ENCODE measurements around the gene OR52J3.

Gene OR52J3

DNA sequence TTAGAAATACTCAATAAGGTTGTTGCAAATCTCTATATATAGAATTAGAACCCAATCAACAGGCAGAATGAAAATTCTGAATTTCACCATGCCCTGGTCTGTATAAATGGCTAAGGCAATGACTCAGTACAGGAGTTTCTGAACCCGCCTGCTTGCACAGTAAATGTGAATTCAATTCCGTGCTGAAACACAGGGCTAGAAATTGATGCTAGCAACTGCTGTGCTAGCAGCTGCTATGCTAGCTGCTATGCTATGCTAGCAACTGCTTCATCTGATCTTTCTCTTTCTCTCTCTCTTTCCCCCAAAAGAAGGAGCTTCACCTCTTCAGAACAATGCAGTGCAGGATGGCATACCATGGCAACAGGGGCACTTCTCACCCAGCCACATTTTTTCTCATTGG is 9.7 kb upstream of the OR52J3 start:
- H2AK5ac ChIP-seq (ENCODE audit: low read length), result no peak overlapping the region
- H3K36me3 ChIP-seq (ENCODE audit: control insufficient read depth, insufficient read depth, low read length), result no peaks in the 10 kb centered on the region
- H3K4me1 ChIP-seq (ENCODE audit: control insufficient read depth, low read depth, low read length), result no peaks in the 10 kb centered on the region
- H3K79me1 ChIP-seq (ENCODE audit: low read length), result no peaks in the 10 kb centered on the region
- H4K8ac ChIP-seq (ENCODE audit: low read depth, low read length), result no peak overlapping the region
- H2BK5ac ChIP-seq (ENCODE audit: low read length), result no peak overlapping the region
- no peak for DNase-seq
- no peak overlapping the region for H3K23ac ChIP-seq (ENCODE audit: low read length)
- H3K4me2 ChIP-seq (ENCODE audit: low read length), result no peak overlapping the region
- H3K27ac ChIP-seq (ENCODE audit: low read depth, low read length), result no peak overlapping the region
- no CpG with 5 or more reads among the region's 2 CpGs for WGBS (ENCODE audit: extremely low coverage, insufficient coverage, low lambda C conversion rate)
- H3K9ac ChIP-seq (ENCODE audit: low read length), result no peak overlapping the region
- H3K79me2 ChIP-seq (ENCODE audit: control insufficient read depth, insufficient read depth, low read length), result no peaks in the 10 kb centered on the region
- no peak overlapping the region for H2BK15ac ChIP-seq (replicated peaks; ENCODE audit: low read depth)
- H4K5ac ChIP-seq (ENCODE audit: low read length), result no peak overlapping the region
- H2BK120ac ChIP-seq (ENCODE audit: low read depth, low read length), result no peak overlapping the region
- no peak overlapping the region for H3K18ac ChIP-seq (ENCODE audit: low read length)
- H3K4me3 ChIP-seq (ENCODE audit: low read length), result no peak overlapping the region
- H3K4ac ChIP-seq (ENCODE audit: low read depth, low read length), result no peak overlapping the region
- H3K56ac ChIP-seq (ENCODE audit: low read length), result no peak overlapping the region
- H3K27me3 ChIP-seq (ENCODE audit: insufficient read depth, low read length, poor library complexity), result no peaks in the 10 kb centered on the region

DNA sequence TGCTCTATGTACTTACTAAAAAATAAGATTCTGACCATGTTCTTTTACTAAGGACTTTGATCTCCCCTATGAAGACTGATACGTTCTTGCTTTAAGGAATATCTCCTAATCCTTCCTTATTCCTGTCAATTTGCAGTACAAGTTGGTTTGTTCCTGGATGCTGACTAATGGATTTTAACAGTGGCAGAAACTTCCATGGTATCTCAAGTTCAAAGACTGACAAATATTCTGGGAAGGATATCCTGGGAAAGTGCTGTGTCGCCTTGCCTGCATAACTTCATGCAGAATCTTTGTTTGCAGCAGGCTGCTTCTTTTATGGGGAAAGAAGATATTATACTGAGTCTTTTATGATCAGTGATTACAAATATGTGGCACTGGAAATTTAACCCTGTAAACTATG is 8.4 kb upstream of the OR52J3 start:
- no peak overlapping the region for H2BK5ac ChIP-seq (ENCODE audit: low read length)
- H3K36me3 ChIP-seq (ENCODE audit: control insufficient read depth, insufficient read depth, low read length), result no peaks in the 10 kb centered on the region
- H3K18ac ChIP-seq (ENCODE audit: low read length), result no peak overlapping the region
- no peaks in the 10 kb centered on the region for H3K79me2 ChIP-seq (ENCODE audit: control insufficient read depth, insufficient read depth, low read length)
- no peak overlapping the region for H2BK120ac ChIP-seq (ENCODE audit: low read depth, low read length)
- H2AK5ac ChIP-seq (ENCODE audit: low read length), result no peak overlapping the region
- no CpG with 5 or more reads among the region's 2 CpGs for WGBS (ENCODE audit: extremely low coverage, insufficient coverage, low lambda C conversion rate)
- peak; percentile 1 for DNase-seq
- no peak overlapping the region for H4K8ac ChIP-seq (ENCODE audit: low read depth, low read length)
- H4K5ac ChIP-seq (ENCODE audit: low read length), result no peak overlapping the region
- H3K27ac ChIP-seq (ENCODE audit: low read depth, low read length), result no peak overlapping the region
- H3K9ac ChIP-seq (ENCODE audit: low read length), result no peak overlapping the region
- no peak overlapping the region for H3K4me3 ChIP-seq (ENCODE audit: low read length)
- H3K27me3 ChIP-seq (ENCODE audit: insufficient read depth, low read length, poor library complexity), result no peaks in the 10 kb centered on the region
- no peaks in the 10 kb centered on the region for H3K4me1 ChIP-seq (ENCODE audit: control insufficient read depth, low read depth, low read length)
- H2BK15ac ChIP-seq (replicated peaks; ENCODE audit: low read depth), result no peak overlapping the region
- no peak overlapping the region for H3K56ac ChIP-seq (ENCODE audit: low read length)
- no peak overlapping the region for H3K23ac ChIP-seq (ENCODE audit: low read length)
- no peak overlapping the region for H3K4me2 ChIP-seq (ENCODE audit: low read length)
- H3K4ac ChIP-seq (ENCODE audit: low read depth, low read length), result no peak overlapping the region
- no peaks in the 10 kb centered on the region for H3K79me1 ChIP-seq (ENCODE audit: low read length)

DNA sequence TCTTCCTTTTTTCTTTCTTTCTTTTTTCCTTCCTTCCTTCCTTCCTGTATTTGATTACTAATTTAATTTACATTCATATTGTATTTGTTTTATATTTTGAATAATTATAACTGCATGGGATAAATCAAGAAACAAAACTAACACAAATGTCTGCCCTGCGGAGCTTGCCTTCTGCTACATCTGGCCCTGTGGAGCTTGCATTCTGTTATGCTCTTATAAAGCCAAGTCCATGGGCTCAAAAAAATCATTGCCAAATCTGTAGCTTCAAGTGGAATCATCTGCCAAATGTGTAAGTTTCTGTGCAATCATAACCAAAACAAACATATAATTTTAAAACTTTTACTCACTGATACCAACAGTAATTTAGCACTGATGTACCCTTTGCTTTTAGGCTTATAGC is 8.0 kb upstream of the OR52J3 start:
- Histone ChIP-seq H2AK5ac (ENCODE audit: low read length) (no peak overlapping the region), H2BK5ac (ENCODE audit: low read length) (no peak overlapping the region)
- WGBS (ENCODE audit: extremely low coverage, insufficient coverage, low lambda C conversion rate), result no CpG with 5 or more reads among the region's 1 CpG

DNA sequence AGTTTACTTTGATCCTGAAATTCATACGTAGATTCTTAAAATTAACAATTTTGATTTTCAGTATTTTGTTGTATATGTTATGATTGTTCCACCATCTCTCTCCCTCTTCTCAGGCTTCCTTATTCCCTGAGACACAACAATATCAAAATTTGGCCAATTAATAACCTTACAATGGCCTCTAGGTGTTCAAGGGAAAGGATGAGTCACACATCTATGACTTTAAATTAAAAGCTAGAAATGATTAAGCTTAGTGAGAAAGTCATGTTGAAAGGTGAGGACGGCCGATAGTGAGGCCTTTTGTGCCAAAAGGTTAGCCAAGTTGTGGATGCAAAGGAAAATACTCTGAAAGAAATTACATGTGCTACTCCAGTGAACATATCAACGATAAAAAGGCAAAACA is 5.5 kb upstream of the OR52J3 start:
- Histone ChIP-seq H3K56ac (ENCODE audit: low read length) (no peak overlapping the region), H3K79me1 (ENCODE audit: low read length) (no peaks in the 10 kb centered on the region), H3K36me3 (ENCODE audit: control insufficient read depth, insufficient read depth, low read length) (no peaks in the 10 kb centered on the region), H2AK5ac (ENCODE audit: low read length) (no peak overlapping the region), H3K9ac (ENCODE audit: low read length) (no peak overlapping the region), H4K5ac (ENCODE audit: low read length) (no peak overlapping the region), H3K27me3 (ENCODE audit: insufficient read depth, low read length, poor library complexity) (no peaks in the 10 kb centered on the region), H3K4me2 (ENCODE audit: low read length) (no peak overlapping the region), H3K18ac (ENCODE audit: low read length) (no peak overlapping the region), H3K23ac (ENCODE audit: low read length) (no peak overlapping the region), H3K79me2 (ENCODE audit: control insufficient read depth, insufficient read depth, low read length) (no peaks in the 10 kb centered on the region), H3K4ac (ENCODE audit: low read depth, low read length) (no peak overlapping the region), H2BK120ac (ENCODE audit: low read depth, low read length) (no peak overlapping the region), H3K4me3 (ENCODE audit: low read length) (no peak overlapping the region), H3K4me1 (ENCODE audit: control insufficient read depth, low read depth, low read length) (no peaks in the 10 kb centered on the region), H4K8ac (ENCODE audit: low read depth, low read length) (no peak overlapping the region), H2BK5ac (ENCODE audit: low read length) (no peak overlapping the region), H3K27ac (ENCODE audit: low read depth, low read length) (no peak overlapping the region), H2BK15ac (replicated peaks; ENCODE audit: low read depth) (no peak overlapping the region)
- DNase-seq, result no peak
- no CpG with 5 or more reads among the region's 4 CpGs for WGBS (ENCODE audit: extremely low coverage, insufficient coverage, low lambda C conversion rate)

More for the DNA sequence above, 8.0 kb upstream of the OR52J3 start:
- Histone ChIP-seq H2BK120ac (ENCODE audit: low read depth, low read length) (no peak overlapping the region), H3K79me1 (ENCODE audit: low read length) (no peaks in the 10 kb centered on the region), H3K4me3 (ENCODE audit: low read length) (no peak overlapping the region), H3K4ac (ENCODE audit: low read depth, low read length) (no peak overlapping the region), H4K5ac (ENCODE audit: low read length) (no peak overlapping the region), H3K27me3 (ENCODE audit: insufficient read depth, low read length, poor library complexity) (no peaks in the 10 kb centered on the region), H3K9ac (ENCODE audit: low read length) (no peak overlapping the region), H3K36me3 (ENCODE audit: control insufficient read depth, insufficient read depth, low read length) (no peaks in the 10 kb centered on the region), H2BK15ac (replicated peaks; ENCODE audit: low read depth) (no peak overlapping the region), H3K27ac (ENCODE audit: low read depth, low read length) (no peak overlapping the region), H4K8ac (ENCODE audit: low read depth, low read length) (no peak overlapping the region), H3K4me2 (ENCODE audit: low read length) (no peak overlapping the region), H3K4me1 (ENCODE audit: control insufficient read depth, low read depth, low read length) (no peaks in the 10 kb centered on the region), H3K18ac (ENCODE audit: low read length) (no peak overlapping the region), H3K56ac (ENCODE audit: low read length) (no peak overlapping the region), H3K79me2 (ENCODE audit: control insufficient read depth, insufficient read depth, low read length) (no peaks in the 10 kb centered on the region), H3K23ac (ENCODE audit: low read length) (no peak overlapping the region)
- no peak for DNase-seq

DNA sequence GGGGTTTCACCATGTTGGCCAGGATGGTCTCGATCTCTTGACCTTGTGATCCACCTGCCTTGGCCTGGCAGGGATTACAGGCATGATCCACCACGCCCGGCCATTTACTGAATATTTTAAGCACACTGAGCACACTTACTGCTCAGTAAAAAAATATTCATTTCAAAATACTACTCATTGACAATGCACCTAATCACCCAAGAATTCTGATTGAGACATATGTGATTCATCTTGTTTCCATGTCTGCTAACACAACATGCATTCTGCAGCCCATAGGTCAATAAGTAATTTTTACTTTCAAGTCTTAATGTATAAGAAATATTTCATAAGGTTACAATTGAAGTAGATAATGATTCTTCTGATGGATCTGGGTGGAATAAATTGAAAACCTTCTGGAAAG is 4.2 kb upstream of the OR52J3 start:
- no peak for DNase-seq
- Histone ChIP-seq H2BK120ac (ENCODE audit: low read depth, low read length) (no peak overlapping the region), H3K4me3 (ENCODE audit: low read length) (no peak overlapping the region), H3K79me2 (ENCODE audit: control insufficient read depth, insufficient read depth, low read length) (no peaks in the 10 kb centered on the region), H3K27me3 (ENCODE audit: insufficient read depth, low read length, poor library complexity) (no peaks in the 10 kb centered on the region), H3K4ac (ENCODE audit: low read depth, low read length) (no peak overlapping the region), H3K4me1 (ENCODE audit: control insufficient read depth, low read depth, low read length) (no peaks in the 10 kb centered on the region), H3K79me1 (ENCODE audit: low read length) (no peaks in the 10 kb centered on the region), H3K23ac (ENCODE audit: low read length) (no peak overlapping the region), H4K5ac (ENCODE audit: low read length) (no peak overlapping the region), H2AK5ac (ENCODE audit: low read length) (no peak overlapping the region), H2BK15ac (replicated peaks; ENCODE audit: low read depth) (no peak overlapping the region), H3K4me2 (ENCODE audit: low read length) (no peak overlapping the region), H3K27ac (ENCODE audit: low read depth, low read length) (no peak overlapping the region), H4K8ac (ENCODE audit: low read depth, low read length) (no peak overlapping the region), H2BK5ac (ENCODE audit: low read length) (no peak overlapping the region), H3K36me3 (ENCODE audit: control insufficient read depth, insufficient read depth, low read length) (no peaks in the 10 kb centered on the region), H3K9ac (ENCODE audit: low read length) (no peak overlapping the region), H3K18ac (ENCODE audit: low read length) (no peak overlapping the region), H3K56ac (ENCODE audit: low read length) (no peak overlapping the region)
- no CpG with 5 or more reads among the region's 3 CpGs for WGBS (ENCODE audit: extremely low coverage, insufficient coverage, low lambda C conversion rate)

DNA sequence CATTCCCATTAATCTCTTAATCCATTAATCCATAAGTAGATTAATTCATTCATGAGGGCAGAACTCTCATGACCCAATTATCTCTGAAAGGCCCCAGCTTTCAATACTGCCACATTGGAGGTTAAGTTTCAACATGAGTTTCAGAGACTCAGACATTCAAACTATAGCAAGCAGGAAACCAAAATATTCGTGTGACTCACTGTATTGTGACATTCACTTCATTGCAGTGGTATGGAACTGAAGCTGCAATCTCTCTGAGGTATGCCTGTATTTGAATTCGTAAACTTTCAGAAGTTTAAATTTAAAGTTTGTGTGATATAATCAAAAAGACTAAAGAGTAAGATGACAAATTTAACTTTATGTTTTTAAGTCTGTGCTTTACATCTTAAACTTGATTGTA is 2.9 kb upstream of the OR52J3 start:
- no peak overlapping the region for H4K8ac ChIP-seq (ENCODE audit: low read depth, low read length)
- H3K79me1 ChIP-seq (ENCODE audit: low read length), result no peaks in the 10 kb centered on the region
- no peak overlapping the region for H3K23ac ChIP-seq (ENCODE audit: low read length)

More for the DNA sequence above, 2.9 kb upstream of the OR52J3 start:
- no peak overlapping the region for H2BK120ac ChIP-seq (ENCODE audit: low read depth, low read length)
- H2AK5ac ChIP-seq (ENCODE audit: low read length), result no peak overlapping the region
- no peak overlapping the region for H3K4ac ChIP-seq (ENCODE audit: low read depth, low read length)
- H4K5ac ChIP-seq (ENCODE audit: low read length), result no peak overlapping the region
- no peak overlapping the region for H2BK5ac ChIP-seq (ENCODE audit: low read length)
- H3K9ac ChIP-seq (ENCODE audit: low read length), result no peak overlapping the region
- H3K56ac ChIP-seq (ENCODE audit: low read length), result no peak overlapping the region
- no peak overlapping the region for H2BK15ac ChIP-seq (replicated peaks; ENCODE audit: low read depth)
- no CpG with 5 or more reads among the region's 2 CpGs for WGBS (ENCODE audit: extremely low coverage, insufficient coverage, low lambda C conversion rate)
- H3K4me3 ChIP-seq (ENCODE audit: low read length), result no peak overlapping the region
- H3K18ac ChIP-seq (ENCODE audit: low read length), result no peak overlapping the region
- H3K27me3 ChIP-seq (ENCODE audit: insufficient read depth, low read length, poor library complexity), result no peaks in the 10 kb centered on the region
- no peaks in the 10 kb centered on the region for H3K36me3 ChIP-seq (ENCODE audit: control insufficient read depth, insufficient read depth, low read length)
- no peaks in the 10 kb centered on the region for H3K4me1 ChIP-seq (ENCODE audit: control insufficient read depth, low read depth, low read length)
- no peak overlapping the region for H3K27ac ChIP-seq (ENCODE audit: low read depth, low read length)
- H3K4me2 ChIP-seq (ENCODE audit: low read length), result no peak overlapping the region
- no peaks in the 10 kb centered on the region for H3K79me2 ChIP-seq (ENCODE audit: control insufficient read depth, insufficient read depth, low read length)
- DNase-seq, result peak; percentile 32
